Neutrophil (primary cell): Measurements from ENCODE around the gene SELPLG.

Source experiments
- H3K27ac ChIP-seq: fragments of 200-600 bp; sonication (generic); 2 replicates; pipeline ENCODE4 v1.5.1; 2016; ENCODE audit warnings: mild to moderate bottlenecking, moderate library complexity
- H3K27me3 ChIP-seq: fragments of 200-600 bp; sonication (generic); 2 replicates; pipeline ENCODE4 v1.6.0; 2016; ENCODE audit warnings: mild to moderate bottlenecking
- H3K36me3 ChIP-seq: fragments of 200-600 bp; sonication (generic); 2 replicates; pipeline ENCODE4 v1.5.1; 2017
- H3K4me1 ChIP-seq, 2 experiments: fragments of 200-600 bp in 1 of 2; sonication (generic) in 1 of 2; 1 replicate in 1 of 2; 2 replicates in 1 of 2; pipeline versions ENCODE4 v1.5.1 to v1.6.1; 2013 to 2016; ENCODE audit warnings: low read depth in 1 of 2, low read length in 1 of 2, mild to moderate bottlenecking in 1 of 2, moderate library complexity in 1 of 2; ENCODE audit not compliant: control insufficient read depth in 1 of 2, insufficient read depth in 1 of 2
- H3K4me3 ChIP-seq, 2 experiments: fragments of 200-600 bp in 1 of 2; sonication (generic) in 1 of 2; 1 replicate in 1 of 2; 2 replicates in 1 of 2; pipeline ENCODE4 v1.5.1; 2013 to 2016; ENCODE audit warnings: low read depth in 1 of 2, low read length in 1 of 2, mild to moderate bottlenecking in 1 of 2, moderate library complexity in 1 of 2
- H3K9me3 ChIP-seq: fragments of 200-600 bp; sonication (generic); 2 replicates; pipeline ENCODE4 v1.5.1; 2016
- TF ChIP-seq, protein P1 (sequence below): fragments of 200-600 bp; sonication (generic); IDR thresholded peaks from 2 replicates; pipeline ENCODE4 v1.5.1; 2016; ENCODE audit warnings: antibody characterized with exemption

The SELPLG gene

DNA sequence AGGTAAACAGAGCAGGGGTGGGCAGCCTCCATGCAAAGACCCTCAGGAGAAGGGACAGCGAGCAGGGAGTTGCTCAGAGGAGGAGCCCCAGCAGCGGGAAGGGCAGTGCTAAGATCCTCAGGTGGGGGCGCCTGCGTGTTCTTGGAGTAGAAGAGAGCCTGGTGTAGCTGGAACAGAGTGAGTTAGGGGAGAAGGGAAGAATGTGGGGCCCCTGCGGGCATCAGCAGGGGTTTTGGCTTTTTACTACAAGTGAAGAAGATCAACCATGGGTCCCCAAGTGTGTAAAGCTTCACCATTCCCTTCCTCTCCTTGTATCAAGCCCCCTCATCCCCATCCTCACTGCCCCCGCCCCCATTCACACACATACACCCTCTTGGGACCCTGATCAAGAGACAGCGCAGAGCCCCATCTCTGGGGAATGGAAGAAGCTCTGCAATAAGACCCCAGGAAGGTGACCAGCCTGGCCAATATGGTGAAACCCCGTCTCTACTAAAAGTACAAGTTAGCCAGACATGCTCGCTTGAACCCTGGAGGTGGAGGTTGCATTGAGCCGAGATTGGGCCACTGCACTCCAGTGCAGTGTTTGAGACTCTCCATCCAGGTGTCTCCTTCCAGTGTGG is 25.6 kb downstream of the SELPLG start:
- H3K9me3 ChIP-seq: no peaks in the 10 kb centered on the region
- H3K36me3 ChIP-seq: no peaks in the 10 kb centered on the region
- H3K27ac ChIP-seq: no peak overlapping the region
- TF ChIP-seq, protein P1, sequence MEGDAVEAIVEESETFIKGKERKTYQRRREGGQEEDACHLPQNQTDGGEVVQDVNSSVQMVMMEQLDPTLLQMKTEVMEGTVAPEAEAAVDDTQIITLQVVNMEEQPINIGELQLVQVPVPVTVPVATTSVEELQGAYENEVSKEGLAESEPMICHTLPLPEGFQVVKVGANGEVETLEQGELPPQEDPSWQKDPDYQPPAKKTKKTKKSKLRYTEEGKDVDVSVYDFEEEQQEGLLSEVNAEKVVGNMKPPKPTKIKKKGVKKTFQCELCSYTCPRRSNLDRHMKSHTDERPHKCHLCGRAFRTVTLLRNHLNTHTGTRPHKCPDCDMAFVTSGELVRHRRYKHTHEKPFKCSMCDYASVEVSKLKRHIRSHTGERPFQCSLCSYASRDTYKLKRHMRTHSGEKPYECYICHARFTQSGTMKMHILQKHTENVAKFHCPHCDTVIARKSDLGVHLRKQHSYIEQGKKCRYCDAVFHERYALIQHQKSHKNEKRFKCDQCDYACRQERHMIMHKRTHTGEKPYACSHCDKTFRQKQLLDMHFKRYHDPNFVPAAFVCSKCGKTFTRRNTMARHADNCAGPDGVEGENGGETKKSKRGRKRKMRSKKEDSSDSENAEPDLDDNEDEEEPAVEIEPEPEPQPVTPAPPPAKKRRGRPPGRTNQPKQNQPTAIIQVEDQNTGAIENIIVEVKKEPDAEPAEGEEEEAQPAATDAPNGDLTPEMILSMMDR: no peak
- H3K4me1 ChIP-seq: no peaks in the 10 kb centered on the region
- no peak overlapping the region for H3K4me3 ChIP-seq
- peaks cover 18% of the 10 kb centered on the region for H3K27me3 ChIP-seq

DNA sequence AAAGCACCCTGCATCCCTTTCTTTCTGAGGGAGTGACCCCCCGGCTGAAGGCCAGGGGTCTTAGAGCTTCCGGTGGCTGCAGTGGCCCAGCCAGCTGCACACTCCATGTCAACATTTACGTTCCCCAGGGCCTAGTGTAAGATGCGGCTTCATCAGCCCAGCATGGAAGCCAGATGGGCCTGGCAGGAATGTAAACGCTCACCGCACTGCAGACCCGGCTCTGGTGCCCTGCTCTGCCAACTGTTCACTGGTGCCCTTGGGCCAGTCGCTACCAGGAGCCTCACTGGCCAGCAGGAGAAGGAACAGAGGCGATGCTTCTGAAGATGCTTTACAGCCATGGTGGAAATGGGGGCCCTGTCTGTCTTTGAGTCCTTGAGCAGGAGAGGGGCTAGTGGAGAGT is 27.2 kb downstream of the SELPLG start:
- Histone ChIP-seq H3K4me1 (no peaks in the 10 kb centered on the region), H3K4me3 (no peak overlapping the region), H3K36me3 (no peaks in the 10 kb centered on the region), H3K27me3 (peaks cover 18% of the 10 kb centered on the region), H3K27ac (no peak overlapping the region), H3K9me3 (no peaks in the 10 kb centered on the region)
- TF ChIP-seq, protein P1: no peak

DNA sequence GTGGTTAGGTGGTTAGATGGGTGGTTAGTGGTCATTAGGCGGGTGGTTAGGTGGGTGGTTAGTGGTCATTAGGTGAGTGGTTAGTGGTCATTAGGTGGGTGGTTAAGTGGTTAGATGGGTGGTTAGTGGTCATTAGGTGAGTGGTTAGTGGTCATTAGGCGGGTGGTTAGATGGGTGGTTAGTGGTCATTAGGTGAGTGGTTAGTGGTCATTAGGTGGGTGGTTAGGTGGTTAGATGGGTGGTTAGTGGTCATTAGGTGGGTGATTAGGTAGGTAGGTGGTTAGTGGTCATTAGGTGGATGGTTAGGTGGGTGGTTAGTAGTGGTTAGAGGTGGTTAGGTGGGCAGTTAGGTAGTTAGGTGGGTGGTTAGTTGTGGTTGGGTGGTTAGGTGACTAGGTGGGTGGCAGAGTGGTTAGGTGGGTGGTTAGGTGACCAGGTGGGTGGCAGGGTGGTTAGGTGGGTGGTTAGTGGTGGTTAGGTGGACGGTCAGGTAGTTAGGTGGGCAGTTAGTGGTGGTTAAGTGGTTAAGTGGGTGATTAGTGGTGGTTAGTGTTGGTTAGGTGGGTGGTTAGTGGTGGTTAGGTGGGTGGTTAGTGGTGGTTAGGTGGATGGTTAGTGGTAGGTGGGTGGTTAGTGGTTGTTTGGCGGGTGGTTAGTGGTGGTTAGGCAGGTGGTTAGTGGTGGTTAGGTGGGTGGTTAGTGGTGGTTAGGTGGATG is 27.8 kb downstream of the SELPLG start:
- Histone ChIP-seq H3K4me3 (no peak overlapping the region), H3K36me3 (no peaks in the 10 kb centered on the region), H3K27ac (no peak overlapping the region), H3K27me3 (peaks cover 18% of the 10 kb centered on the region), H3K9me3 (no peaks in the 10 kb centered on the region), H3K4me1 (no peaks in the 10 kb centered on the region)
- TF ChIP-seq, protein P1: no peak

DNA sequence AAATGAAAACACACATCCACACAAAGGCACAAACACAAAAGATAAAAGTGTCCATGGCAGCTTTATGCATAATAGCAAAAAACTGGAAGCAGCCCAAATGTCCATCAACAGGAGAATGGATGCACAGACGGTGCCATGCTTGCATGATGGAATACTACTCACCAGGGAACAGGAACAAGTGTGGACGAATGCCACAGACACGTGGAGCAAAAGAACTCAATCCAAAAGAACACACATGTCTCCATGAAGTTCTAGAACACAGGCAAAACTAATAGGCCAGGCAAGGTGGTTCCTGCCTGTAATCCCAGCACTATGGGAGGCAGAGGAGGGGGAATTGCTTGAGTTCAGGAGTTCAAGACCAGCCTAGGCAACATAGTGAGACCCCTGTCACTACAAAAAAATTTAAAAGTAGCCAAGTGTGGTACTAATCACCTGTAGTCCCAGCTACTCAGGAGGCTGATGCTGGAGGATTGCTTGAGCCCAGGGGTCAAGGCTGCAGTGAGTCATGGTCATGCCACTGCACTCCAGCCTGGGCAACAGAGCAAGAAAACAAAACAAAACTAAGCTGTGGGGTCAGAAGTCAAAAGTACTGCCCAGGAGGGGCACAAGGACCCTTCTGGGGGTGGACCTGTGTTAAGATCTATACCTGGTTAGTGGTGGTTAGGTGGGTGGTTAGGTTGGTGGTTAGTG is 28.5 kb downstream of the SELPLG start:
- H3K27ac ChIP-seq: no peak overlapping the region
- TF ChIP-seq, protein P1: no peak
- H3K9me3 ChIP-seq: no peaks in the 10 kb centered on the region
- no peak overlapping the region for H3K4me3 ChIP-seq
- no peaks in the 10 kb centered on the region for H3K36me3 ChIP-seq
- peaks cover 16% of the 10 kb centered on the region for H3K27me3 ChIP-seq
- H3K4me1 ChIP-seq: no peaks in the 10 kb centered on the region

DNA sequence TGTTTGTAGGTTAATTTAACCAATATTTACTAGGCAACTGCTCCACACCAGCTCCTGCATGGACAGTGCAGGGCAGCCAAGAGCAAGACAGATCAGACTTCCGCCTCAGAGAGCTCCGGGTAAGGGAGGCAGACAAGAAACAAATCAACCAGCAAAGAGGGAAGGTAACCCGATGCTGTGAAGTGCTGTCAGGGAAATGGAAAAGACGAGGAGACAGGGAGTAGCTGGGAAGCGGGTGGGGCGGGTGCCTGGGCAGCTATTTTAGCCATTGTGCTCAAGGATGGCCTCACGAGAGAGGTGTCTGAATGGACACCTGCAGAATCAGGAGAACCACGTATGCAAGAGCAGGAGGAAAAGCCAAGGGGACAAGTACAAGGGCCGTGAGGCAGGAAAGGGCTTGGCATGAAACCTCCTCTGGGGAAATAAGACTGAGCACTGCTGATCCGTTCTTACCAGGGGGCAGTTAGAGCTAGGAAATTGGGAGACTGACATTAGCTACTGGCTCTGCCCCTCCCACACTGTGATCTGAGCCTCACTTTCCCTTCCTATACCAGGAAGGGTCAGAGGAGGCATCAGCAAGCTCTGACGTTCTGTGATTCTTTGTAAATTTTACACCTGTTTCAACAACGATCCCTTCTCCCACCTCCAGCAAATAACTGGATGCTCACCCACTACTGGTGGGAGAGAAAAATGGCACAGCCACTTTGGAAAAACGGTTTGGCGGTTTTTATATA is 29.3 kb downstream of the SELPLG start:
- no peak overlapping the region for H3K27ac ChIP-seq
- H3K4me1 ChIP-seq: no peaks in the 10 kb centered on the region
- H3K4me3 ChIP-seq: no peak overlapping the region
- TF ChIP-seq, protein P1: no peak
- no peaks in the 10 kb centered on the region for H3K36me3 ChIP-seq
- H3K27me3 ChIP-seq: peaks cover 8% of the 10 kb centered on the region
- no peaks in the 10 kb centered on the region for H3K9me3 ChIP-seq
